Measurements from ENCODE around the gene MICAL1.
A peak's percentile ranks its signal among the peaks of the same experiment; 100 is the strongest.

Gene MICAL1

DNA sequence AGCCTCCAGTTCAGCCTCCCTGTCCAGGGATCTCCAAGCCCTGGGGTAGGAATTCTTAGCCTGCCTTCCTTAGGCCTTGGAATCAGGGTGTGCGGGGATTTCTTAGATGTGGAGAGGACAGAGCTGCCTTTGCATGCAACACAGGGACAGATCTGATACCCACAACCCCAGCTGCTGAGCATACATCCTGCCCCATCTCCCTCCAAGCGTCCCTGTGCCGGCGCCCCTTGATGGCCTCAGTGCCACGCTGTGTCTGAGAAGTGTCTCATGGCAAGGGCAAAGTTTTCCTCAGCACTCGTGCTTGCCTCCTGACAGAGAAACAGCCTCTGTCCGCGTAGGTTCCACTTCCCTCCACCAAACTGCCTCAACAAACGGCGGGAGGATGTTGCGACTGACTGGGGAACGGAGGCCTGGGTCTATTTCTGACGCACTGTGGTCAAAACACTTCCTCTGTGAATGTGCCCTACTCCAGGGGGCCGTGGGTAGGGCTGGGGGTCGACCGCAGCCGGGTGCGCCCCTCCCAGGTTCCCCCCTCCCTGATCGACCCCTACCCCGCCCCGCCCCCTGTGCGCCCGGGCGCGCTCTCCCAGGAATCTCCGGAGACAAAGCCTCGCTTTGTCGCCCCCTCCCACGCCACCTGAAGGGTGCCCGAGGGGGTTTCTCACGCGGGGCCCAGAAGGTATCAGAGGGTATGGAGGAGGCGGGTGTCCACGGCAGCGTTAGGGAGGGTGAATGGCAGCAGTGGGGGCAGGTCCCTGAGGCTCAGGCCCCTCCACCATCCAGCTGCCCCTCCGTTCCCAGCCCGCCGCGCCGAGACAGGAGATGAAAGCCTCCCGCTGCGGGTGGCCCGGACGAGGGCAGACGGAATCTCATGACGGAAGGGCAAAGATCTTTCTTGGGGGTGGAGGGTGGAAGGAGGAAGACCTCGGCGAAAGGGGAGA, 806 bp downstream of the MICAL1 start:
- TF ChIP-seq, protein P1, sequence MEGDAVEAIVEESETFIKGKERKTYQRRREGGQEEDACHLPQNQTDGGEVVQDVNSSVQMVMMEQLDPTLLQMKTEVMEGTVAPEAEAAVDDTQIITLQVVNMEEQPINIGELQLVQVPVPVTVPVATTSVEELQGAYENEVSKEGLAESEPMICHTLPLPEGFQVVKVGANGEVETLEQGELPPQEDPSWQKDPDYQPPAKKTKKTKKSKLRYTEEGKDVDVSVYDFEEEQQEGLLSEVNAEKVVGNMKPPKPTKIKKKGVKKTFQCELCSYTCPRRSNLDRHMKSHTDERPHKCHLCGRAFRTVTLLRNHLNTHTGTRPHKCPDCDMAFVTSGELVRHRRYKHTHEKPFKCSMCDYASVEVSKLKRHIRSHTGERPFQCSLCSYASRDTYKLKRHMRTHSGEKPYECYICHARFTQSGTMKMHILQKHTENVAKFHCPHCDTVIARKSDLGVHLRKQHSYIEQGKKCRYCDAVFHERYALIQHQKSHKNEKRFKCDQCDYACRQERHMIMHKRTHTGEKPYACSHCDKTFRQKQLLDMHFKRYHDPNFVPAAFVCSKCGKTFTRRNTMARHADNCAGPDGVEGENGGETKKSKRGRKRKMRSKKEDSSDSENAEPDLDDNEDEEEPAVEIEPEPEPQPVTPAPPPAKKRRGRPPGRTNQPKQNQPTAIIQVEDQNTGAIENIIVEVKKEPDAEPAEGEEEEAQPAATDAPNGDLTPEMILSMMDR (IDR thresholded peaks at IDR 0.05), result no peak
- intact Hi-C loops (cut with DNase I; ENCODE audit: low total_unique reads), result loop anchor here (2.0 kb wide), 1 partner anchor 28 kb away; the partner anchor contains the start of gene ZBTB24
- peak; percentile 66 to 82 for DNase-seq
- Histone ChIP-seq H3K36me3 (peaks cover 0 to 23% (median 20%) of the 10 kb centered on the region in 3 donors), H3K27me3 (no peaks in the 10 kb centered on the region), H3K27ac (peak overlapping the region; percentile 86), H3K4me1 (peaks cover 0 to 29% (median 26%) of the 10 kb centered on the region in 4 donors), H3K4me3 (peak overlapping the region; percentile 77 to 79), H3K9me3 (no peaks in the 10 kb centered on the region)

DNA sequence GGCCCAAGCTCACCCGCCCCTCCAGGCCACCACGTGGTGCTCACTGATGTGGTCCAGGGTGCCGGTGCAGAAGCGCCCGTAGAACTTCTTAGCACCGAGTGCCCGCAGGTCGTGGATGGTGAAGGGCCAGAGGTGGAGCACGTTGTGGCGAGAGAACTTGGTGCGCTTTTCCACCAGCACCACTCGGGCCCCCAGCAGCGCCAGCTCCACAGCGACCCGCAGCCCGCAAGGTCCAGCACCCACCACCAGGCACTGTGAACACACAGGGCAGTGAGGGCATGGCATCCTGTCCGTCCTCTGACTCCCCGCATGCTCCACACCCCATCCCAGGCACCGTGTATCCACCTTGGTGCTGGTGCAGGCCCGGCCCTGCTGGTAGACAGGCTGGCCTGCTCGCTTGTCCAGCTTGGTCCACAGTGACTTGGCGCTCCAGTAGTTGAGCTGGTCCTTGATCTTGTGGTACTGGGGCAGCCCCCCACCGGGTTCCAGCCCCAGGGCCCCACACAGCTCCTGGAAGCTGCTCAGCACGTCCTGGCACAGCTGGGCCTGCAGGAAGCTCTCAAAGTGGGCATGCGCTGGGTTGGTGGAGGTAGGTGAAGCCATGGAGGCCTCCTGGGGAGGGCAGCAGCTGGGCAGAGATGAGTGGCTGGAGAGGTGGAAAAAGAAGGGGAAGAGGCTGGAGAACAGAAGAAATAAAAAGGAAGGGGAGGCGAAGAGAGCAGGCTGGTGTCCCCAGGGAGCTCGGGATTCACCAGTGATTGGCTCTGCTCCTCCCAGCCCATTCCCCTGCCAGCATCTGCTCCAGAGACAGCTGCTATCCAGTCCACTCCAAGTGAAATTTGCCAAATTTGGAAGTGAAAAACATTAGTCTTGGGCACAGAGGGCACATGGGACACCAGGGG, 1.7 kb downstream of the MICAL1 start:
- Histone ChIP-seq H3K4me1 (peaks cover 0 to 29% (median 27%) of the 10 kb centered on the region in 4 donors), H3K9me3 (no peaks in the 10 kb centered on the region), H3K27ac (peak overlapping the region; percentile 86), H3K4me3 (peak overlapping the region; percentile 77 to 79), H3K36me3 (peaks cover 0 to 32% (median 29%) of the 10 kb centered on the region in 3 donors), H3K27me3 (no peaks in the 10 kb centered on the region)
- DNase-seq, result peak in 1 of 2 donors; percentile 60
- intact Hi-C loops (cut with DNase I; ENCODE audit: low total_unique reads), result loop anchor here (2.0 kb wide), 1 partner anchor 29 kb away; the partner anchor contains the start of gene ZBTB24
- TF ChIP-seq, protein P1 (IDR thresholded peaks at IDR 0.05), result no peak

DNA sequence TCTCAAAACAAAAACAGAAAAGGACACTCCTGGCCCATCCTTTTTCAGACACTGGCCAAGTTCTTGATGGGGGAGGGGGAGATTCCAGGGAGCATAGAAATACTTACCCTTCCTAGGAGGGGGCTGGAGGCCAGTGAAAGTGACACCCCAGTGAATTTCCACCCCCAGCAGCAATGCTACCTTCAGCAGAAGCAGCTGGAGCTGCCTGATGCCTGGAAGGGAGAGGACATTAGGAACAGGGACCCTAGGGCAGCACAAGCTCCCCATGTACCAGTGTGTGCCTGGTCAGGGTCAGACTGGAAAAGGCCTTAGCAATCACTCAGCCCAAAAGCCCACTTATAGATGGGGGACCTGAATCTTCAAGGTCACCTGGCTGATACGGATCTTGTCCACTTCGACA, 2.4 kb downstream of the MICAL1 start:
- intact Hi-C loops (cut with DNase I; ENCODE audit: low total_unique reads), result no loop called here
- peaks cover 0 to 39% (median 31%) of the 10 kb centered on the region in 3 donors for H3K36me3 ChIP-seq
- DNase-seq, result no peak
- no peaks in the 10 kb centered on the region for H3K27me3 ChIP-seq
- H3K4me1 ChIP-seq, result peaks cover 0 to 29% (median 27%) of the 10 kb centered on the region in 4 donors
- TF ChIP-seq, protein P1 (IDR thresholded peaks at IDR 0.05), result no peak
- no peak overlapping the region for H3K4me3 ChIP-seq
- H3K27ac ChIP-seq, result peak overlapping the region in 1 of 2 donors; percentile 86
- no peaks in the 10 kb centered on the region for H3K9me3 ChIP-seq

DNA sequence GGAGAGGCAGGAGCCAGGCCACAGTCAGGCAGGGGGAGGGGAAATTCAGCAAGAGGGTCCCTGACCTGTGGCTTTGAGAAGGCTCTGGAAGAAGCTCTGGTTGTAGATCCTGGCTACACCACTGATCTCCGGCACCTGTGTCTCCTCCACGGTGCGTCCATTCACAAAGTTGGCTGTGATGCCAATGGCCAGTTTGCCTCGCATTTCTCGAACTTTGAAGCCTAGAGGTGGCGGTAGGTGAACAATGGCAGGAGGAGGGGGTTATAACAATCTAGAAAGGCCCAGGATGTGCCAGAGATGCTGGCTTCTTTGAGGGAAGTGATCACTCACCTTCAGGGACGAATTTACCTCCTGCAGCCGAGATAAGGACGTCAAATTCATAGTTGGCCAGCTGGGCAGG, 3.4 kb downstream of the MICAL1 start:
- DNase-seq, result no peak
- H3K36me3 ChIP-seq, result peaks cover 3 to 47% (median 34%) of the 10 kb centered on the region in 3 donors
- intact Hi-C loops (cut with DNase I; ENCODE audit: low total_unique reads), result no loop called here

DNA sequence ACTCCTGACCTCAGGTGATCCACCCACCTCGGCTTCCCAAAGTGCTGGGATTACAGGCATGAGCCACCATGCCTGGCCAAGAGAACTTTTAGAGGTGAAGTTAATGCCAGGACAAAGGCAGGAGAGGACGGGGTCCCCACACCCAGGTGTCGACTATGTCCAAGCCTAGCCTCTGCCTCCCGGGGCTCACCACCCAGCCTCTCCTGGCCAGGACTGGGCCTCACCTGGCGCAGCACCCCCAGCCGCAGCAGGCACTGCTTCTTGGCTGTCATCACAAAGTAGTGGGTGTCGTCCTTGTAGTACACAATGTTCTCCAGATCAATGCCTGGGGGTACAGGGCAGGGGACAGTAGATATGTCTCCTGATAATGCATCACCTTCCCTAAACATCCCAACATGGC, 4.2 kb downstream of the MICAL1 start:
- H3K36me3 ChIP-seq, result peaks cover 11 to 55% (median 42%) of the 10 kb centered on the region in 3 donors
- no peak for DNase-seq
- no peaks in the 10 kb centered on the region for H3K9me3 ChIP-seq
- H3K4me1 ChIP-seq, result peaks cover 0 to 22% (median 20%) of the 10 kb centered on the region in 4 donors
- no peak overlapping the region for H3K4me3 ChIP-seq
- intact Hi-C loops (cut with DNase I; ENCODE audit: low total_unique reads), result no loop called here
- TF ChIP-seq, protein P1 (IDR thresholded peaks at IDR 0.05), result no peak
- no peaks in the 10 kb centered on the region for H3K27me3 ChIP-seq
- H3K27ac ChIP-seq, result no peak overlapping the region

More for the DNA sequence above, 3.4 kb downstream of the MICAL1 start:
- TF ChIP-seq, protein P1 (IDR thresholded peaks at IDR 0.05), result no peak
- H3K27me3 ChIP-seq, result no peaks in the 10 kb centered on the region
- H3K27ac ChIP-seq, result no peak overlapping the region
- peaks cover 0 to 29% (median 27%) of the 10 kb centered on the region in 4 donors for H3K4me1 ChIP-seq
- H3K4me3 ChIP-seq, result no peak overlapping the region
- H3K9me3 ChIP-seq, result no peaks in the 10 kb centered on the region

Data from tibial artery (tissue), 4 donors.